Mesodermal cell (in vitro differentiated cells): ENCODE measurements around the gene ST6GAL2.

ENCODE experiments used
- H3K27ac ChIP-seq: 2 replicates; pipeline ENCODE4 v1.7.0; 2013; ENCODE audit warnings: mild to moderate bottlenecking, low read depth, low read length, moderate library complexity; ENCODE audit not compliant: severe bottlenecking
- H3K36me3 ChIP-seq: 2 replicates; pipeline ENCODE4 v1.7.1; 2013; ENCODE audit warnings: mild to moderate bottlenecking, low read length, moderate library complexity; ENCODE audit not compliant: control insufficient read depth, insufficient read depth
- H3K4me1 ChIP-seq: one replicate; pipeline ENCODE4 v1.7.1; 2013; ENCODE audit warnings: mild to moderate bottlenecking, low read length; ENCODE audit not compliant: insufficient read depth, control insufficient read depth, poor library complexity, severe bottlenecking
- H3K4me3 ChIP-seq: 2 replicates; pipeline ENCODE4 v1.7.0; 2013; ENCODE audit warnings: low read length, control low read depth, mild to moderate bottlenecking; ENCODE audit not compliant: insufficient read depth, poor library complexity, severe bottlenecking; ENCODE audit errors: extremely low read depth
- H3K9me3 ChIP-seq: 2 replicates; pipeline ENCODE4 v1.7.1; 2013; ENCODE audit warnings: mild to moderate bottlenecking, low read length, moderate library complexity; ENCODE audit not compliant: control insufficient read depth
- WGBS, 2 experiments: methylation state at CpG; one replicate each; pipeline ENCODE4 v1.1.5; 2013; ENCODE audit warnings: missing lambda C conversion rate in 2 of 2; ENCODE audit not compliant: insufficient coverage in 2 of 2; 5-methylcytosine and 5-hydroxymethylcytosine counted together

Gene ST6GAL2

GRCh38 chr2:106789185-106789584, 96.8 kb downstream of the ST6GAL2 start:
- no peak overlapping the region for H3K4me3 ChIP-seq
- H3K9me3 ChIP-seq = peaks cover 7% of the 10 kb centered on the region
- 84 to 93% methylated on average over 5 to 6 of the region's 6 CpGs for WGBS, 2 experiments
- no peak overlapping the region for H3K27ac ChIP-seq
- no peaks in the 10 kb centered on the region for H3K36me3 ChIP-seq
- no peaks in the 10 kb centered on the region for H3K4me1 ChIP-seq

- Histone ChIP-seq H3K9me3 (no peaks in the 10 kb centered on the region), H3K27ac (no peak overlapping the region), H3K4me3 (no peak overlapping the region), H3K36me3 (no peaks in the 10 kb centered on the region), H3K4me1 (no peaks in the 10 kb centered on the region)
- WGBS, 2 experiments = 83 to 89% methylated on average over 1 of the region's 3 CpGs
Measured at GRCh38 chr2:106782681-106783080, 103.3 kb downstream of the ST6GAL2 start.

GRCh38 chr2:106781196-106781595, 104.8 kb downstream of the ST6GAL2 start:
- 82 to 90% methylated on average over 1 to 2 of the region's 3 CpGs for WGBS, 2 experiments
- Histone ChIP-seq H3K4me3 (no peak overlapping the region), H3K4me1 (no peaks in the 10 kb centered on the region), H3K36me3 (no peaks in the 10 kb centered on the region), H3K9me3 (no peaks in the 10 kb centered on the region), H3K27ac (no peak overlapping the region)

- Histone ChIP-seq H3K36me3 (no peaks in the 10 kb centered on the region), H3K4me1 (no peaks in the 10 kb centered on the region), H3K4me3 (no peak overlapping the region), H3K9me3 (peaks cover 5% of the 10 kb centered on the region), H3K27ac (no peak overlapping the region)
- 69 to 100% methylated on average over 2 to 3 of the region's 3 CpGs for WGBS, 2 experiments
Measured at GRCh38 chr2:106771811-106772210, 114.2 kb downstream of the ST6GAL2 start.

GRCh38 chr2:106770986-106771385, 115.0 kb downstream of the ST6GAL2 start:
- WGBS, 2 experiments = 67 to 80% methylated on average over 1 of the region's 2 CpGs
- Histone ChIP-seq H3K27ac (no peak overlapping the region), H3K4me3 (no peak overlapping the region)

GRCh38 chr2:106764614-106765013, 121.4 kb downstream of the ST6GAL2 start:
- no peaks in the 10 kb centered on the region for H3K36me3 ChIP-seq
- H3K4me1 ChIP-seq = no peaks in the 10 kb centered on the region
- WGBS, 2 experiments = 83 to 89% methylated on average over 1 of the region's 5 CpGs
- no peak overlapping the region for H3K4me3 ChIP-seq
- no peak overlapping the region for H3K27ac ChIP-seq
- no peaks in the 10 kb centered on the region for H3K9me3 ChIP-seq

More at GRCh38 chr2:106770986-106771385, 115.0 kb downstream of the ST6GAL2 start:
- Histone ChIP-seq H3K9me3 (peaks cover 5% of the 10 kb centered on the region), H3K36me3 (no peaks in the 10 kb centered on the region), H3K4me1 (no peaks in the 10 kb centered on the region)

- Histone ChIP-seq H3K4me3 (no peak overlapping the region), H3K27ac (no peak overlapping the region), H3K4me1 (no peaks in the 10 kb centered on the region), H3K36me3 (no peaks in the 10 kb centered on the region), H3K9me3 (no peaks in the 10 kb centered on the region)
- WGBS, 2 experiments = 30 to 38% methylated on average over 1 of the region's 2 CpGs
Measured at GRCh38 chr2:106759966-106760365, 126.0 kb downstream of the ST6GAL2 start.

- Histone ChIP-seq H3K27ac (no peak overlapping the region), H3K36me3 (no peaks in the 10 kb centered on the region), H3K9me3 (no peaks in the 10 kb centered on the region), H3K4me1 (no peaks in the 10 kb centered on the region), H3K4me3 (no peak overlapping the region)
- 100% methylated on average over 1 of the region's 1 CpG for whole genome bisulfite sequencing, 2 experiments
Measured at GRCh38 chr2:106758901-106759497, 127.0 kb downstream of the ST6GAL2 start.
